HG02798 (cell line): ENCODE measurements around the gene GAPT.

Source experiments
- ATAC-seq: cut with Tn5 transposase; IDR thresholded peaks from one replicate; pipeline ENCODE4 v1.9.1; 2021; ENCODE audit warnings: mild to moderate bottlenecking; ENCODE audit not compliant: unreplicated experiment, poor library complexity

Gene GAPT

GRCh38 chr5:58491216-58491892 is at the start of gene GAPT:
Gene GAPT, plus strand, starts transcription at chr5:58491435. Its CDS starts 3,102 bp downstream, at chr5:58494537.
- peak; percentile 82 for ATAC-seq

- no peak for ATAC-seq
Observed at GRCh38 chr5:58444805-58445204, 46.4 kb upstream of the GAPT start.

- ATAC-seq, result no peak
Observed at GRCh38 chr5:58446024-58446423, 45.2 kb upstream of the GAPT start.

- no peak for ATAC-seq
Observed at GRCh38 chr5:58447226-58447625, 44.0 kb upstream of the GAPT start.

DNA sequence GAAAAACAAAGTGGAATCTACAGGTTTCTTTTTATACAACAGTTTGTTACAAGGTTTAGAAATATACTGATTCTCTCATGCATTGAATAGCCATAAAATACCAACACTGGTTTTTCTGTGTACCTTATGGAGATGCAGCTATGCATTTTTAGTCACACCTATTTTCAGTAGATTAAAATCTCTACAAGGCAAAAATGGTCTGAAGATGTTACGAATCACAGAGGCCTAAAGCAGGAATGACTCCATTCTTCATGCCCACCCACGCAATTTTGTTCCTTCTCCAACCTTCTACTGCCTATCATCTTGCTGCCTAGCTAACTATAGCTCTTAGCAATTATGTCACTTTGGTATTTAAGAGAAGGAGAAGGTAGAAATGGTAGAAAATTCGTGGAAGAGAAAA is 41.2 kb upstream of the GAPT start:
- no peak for ATAC-seq

- ATAC-seq, result no peak
Observed at GRCh38 chr5:58450811-58451629, 40.2 kb upstream of the GAPT start.

- no peak for ATAC-seq
Observed at GRCh38 chr5:58451732-58452565, 39.3 kb upstream of the GAPT start.

DNA sequence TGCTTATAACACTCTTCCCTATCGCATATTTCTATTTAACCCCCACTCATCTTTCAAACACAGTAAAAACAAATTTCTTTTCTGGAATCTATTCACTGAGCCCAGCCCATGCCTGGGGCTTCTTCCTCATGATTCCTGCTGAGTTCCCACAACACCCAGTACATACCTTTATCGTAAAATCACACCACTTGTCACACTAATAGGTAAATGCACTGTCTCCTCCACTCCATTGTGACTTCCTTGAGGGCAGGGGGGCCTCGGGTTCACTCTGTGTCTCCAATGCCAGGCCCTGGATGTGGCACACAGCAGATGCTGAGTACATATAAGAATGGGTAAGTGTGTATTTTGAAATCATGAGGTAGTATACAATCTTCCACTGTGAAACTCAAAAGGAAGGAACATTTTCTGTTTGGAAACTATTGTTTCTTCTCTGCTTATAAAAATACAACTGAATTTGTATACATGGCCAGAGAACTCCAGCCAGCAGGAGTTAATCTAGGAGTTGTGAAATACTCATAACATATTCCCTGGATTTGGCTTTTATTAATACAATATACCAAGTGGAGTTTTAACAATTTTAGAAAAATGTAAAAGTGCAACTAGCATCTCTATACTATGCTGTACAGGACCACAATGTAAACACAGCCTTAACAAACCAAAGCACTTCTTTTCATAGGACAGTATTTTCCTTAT is 38.5 kb upstream of the GAPT start:
- ATAC-seq, result no peak

DNA sequence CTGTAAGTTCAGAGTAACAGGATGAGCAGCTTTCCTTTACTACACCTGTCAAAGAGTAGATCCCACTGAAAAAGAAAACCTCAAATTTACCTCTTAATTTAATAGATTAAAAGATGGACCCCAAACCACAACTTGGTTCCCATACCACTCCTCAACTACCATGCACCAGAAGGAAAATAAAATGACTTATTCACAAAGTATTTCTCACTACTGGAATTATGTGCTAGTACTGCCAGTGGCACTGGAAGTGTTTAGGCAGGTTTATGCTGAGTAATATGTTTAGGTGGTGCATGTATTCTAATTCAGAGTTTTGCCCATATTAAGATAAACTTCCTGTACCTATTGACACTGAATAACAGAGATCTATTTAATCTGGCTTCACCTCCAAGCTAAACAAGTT is 37.9 kb upstream of the GAPT start:
- no peak for ATAC-seq

DNA sequence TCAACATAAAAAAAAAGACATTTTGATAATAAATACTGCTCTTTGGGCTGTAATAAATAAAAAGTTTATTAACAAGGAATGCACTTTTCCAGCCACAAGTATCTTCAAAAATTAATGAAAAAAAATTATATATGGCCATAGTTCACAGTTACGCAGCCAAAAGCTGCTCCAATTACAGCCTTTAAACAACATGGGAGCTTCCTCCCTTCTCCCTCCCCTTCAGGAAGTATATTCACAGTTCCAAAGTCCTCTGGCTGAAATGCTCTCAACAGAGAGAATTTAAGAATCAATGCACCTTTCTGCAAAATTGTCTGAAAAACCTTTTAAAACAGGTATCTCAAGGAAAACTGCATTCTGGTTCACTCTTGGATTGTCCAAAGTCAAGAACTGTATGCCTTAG is 37.2 kb upstream of the GAPT start:
- ATAC-seq, result no peak

DNA sequence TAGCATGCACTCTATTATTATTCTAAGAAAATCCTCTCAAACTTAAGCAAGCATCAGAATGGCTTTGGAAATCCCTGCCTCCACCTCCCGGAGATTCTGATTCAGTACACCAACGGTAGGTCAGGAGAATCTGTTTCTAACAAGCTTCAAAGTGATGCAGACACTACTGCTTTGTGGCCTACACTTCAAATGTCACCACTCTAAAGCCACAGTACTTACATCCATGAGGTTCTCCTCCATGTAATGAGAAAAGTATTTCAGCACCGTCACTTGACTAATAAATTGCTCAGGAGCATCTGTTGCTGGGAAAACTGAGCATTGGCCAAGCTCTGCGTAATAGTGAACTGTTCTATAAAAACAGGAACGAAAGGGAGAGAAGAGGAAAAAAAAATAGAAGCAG is 36.2 kb upstream of the GAPT start:
- no peak for ATAC-seq

DNA sequence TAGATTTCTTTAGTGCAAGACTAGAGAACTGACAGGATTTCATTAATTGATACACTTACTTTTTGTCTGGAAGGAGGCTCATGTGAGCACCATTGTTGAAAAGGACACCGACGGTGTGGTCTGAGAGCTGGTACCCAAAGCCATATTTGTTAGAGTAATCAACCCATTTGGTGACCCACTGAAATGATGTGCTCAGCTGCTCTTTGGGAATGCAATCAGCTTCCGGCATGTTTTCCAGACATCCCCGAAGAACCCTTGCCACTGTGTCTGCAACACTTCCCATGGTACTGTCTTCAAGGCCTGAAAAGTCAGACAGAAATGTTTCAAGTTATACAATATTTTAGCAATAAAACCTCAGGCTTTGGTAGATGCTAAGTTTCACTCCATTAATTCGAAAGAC is 35.8 kb upstream of the GAPT start:
- no peak for ATAC-seq

- ATAC-seq, result no peak
Observed at GRCh38 chr5:58456026-58456425, 35.2 kb upstream of the GAPT start.

DNA sequence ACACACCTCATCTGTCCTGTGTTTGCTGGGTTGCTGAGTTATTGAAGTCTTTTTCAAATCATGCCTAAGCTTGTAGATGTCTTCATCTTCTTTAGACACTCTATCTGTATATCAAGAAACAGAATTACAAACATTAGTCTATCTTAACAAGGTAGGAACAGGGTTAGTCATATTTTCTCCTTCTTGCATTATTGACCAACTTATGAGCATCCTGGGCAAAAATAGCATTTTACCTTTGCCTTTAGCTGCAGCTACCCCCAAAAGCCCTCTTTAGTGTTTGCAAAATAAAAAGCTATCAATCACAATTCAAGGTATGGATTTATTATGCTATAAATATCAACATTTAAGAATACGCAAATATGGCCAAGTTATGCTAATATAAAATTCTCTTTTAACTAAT is 34.7 kb upstream of the GAPT start:
- no peak for ATAC-seq

- no peak for ATAC-seq
Observed at GRCh38 chr5:58457050-58457449, 34.2 kb upstream of the GAPT start.

DNA sequence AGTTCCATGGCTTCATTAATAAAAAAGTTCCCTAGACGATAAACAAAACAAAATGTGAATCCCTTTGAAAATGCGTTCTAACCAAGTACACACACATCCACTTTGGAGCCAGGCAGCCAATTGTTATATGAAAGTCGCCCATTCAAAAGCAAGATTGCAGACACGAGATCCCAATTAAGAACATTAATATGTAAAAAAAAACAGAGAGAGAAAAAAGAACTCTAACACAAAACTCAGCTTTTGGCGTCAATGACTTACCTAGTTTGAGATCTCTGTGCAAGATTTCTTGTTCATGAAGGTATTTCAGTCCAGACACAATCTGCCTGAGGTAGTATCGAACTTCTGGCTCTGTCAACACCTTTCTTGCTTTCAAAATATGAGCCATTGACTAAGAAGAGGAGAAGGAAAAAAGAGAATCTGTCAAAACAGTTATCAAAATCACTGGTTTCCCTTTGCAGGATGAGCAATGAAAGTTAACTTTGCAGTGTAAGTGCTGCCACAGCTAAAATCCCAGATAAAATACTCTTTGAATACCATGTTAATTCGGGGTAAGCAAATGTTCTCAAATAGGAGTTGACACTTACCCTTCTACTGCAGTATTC is 33.0 kb upstream of the GAPT start:
- ATAC-seq, result no peak

DNA sequence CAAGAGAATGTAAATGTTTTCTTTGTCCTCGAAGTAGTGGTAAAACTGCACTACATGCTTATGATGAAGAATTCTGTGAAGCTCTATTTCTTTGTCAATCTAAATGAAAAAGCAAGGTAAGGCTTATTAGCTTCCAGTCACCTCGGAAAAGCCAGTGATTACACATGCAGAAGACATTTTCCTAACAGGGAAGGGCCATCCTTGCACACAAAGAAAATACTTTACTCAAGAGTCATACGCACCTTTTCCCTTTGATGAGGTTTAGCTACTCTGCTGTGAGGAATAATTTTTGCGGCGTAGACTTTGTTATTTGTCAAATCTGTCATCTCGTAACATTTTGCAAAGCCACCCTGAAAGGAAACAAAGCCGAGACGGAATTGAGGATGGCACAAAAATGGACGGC is 32.5 kb upstream of the GAPT start:
- no peak for ATAC-seq

DNA sequence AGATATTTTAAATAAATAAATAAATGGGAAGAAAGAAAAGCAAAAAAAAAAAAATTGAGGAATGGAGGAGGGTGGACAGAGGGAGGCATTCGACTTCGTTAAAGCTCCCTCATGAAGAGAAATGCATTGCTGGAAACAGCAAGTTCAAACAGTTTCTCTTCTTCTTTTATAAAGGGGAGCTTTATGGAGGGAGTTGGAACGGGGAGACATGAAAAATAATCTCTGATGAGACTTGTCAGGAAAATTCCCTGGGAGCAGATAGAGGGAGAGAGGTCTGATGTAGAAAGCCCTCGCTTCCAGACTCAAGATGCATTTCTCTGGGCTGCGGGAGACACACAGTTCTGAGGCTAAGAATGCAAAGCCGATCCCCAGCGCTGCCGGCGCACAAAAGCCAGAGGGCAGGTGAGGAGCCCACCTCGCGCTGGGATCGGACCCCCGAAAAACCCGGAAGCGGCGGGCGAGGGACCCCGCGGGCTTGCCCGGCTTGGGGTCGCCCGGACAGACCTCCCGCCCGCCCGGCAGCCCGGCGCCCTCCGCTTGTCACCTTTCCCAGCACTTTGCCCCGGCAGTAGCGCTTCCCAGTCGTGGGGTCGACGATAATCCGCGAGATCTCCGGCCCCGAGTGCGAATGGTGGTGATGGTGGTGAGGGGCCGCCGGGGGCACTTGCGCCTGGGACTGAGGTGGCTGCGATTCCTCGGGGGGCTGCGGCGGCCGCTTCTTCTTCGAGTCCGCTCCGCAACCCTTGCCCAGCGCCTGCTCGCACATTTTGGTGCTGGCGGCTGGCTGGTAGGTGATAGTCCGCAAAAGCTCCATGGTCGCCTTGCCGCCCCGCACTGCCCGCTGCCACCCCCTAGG is 31.9 kb upstream of the GAPT start:
- peak; percentile 3 for ATAC-seq
